ENCODE measurements around the gene CAP1. TPM values are rescaled to one million over a fixed set of nuclear protein-coding genes. Genes with fewer than 3 reads are reported as not detected.

CAP1 gene
- total and polyA plus RNA-seq, 8 donors, result 150 to 501 (median 167) TPM

DNA sequence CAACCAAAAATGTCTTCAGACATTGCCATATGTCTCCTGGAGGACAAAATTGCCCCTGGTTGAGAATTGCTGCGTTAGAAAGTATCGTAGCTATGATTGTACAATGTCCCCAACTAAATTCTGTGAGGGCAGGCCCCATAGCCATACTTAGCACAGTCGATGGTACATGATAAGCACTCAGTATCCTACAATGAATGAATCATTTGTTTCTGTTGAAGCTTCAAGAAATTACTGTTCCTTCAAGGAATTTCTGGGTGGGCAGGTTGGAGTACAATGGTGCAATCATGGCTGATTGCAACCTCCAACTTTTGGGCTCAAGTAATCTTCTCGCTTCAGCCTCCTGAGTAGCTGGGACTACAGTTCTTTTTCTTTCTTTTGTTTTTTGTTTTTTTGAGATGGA lies 4.7 kb downstream of the CAP1 start:
- intact Hi-C loops (cut with DNase I), result no loop called here
- peaks cover 0 to 32% of the 10 kb centered on the region in 2 donors for H3K36me3 ChIP-seq
- TF ChIP-seq, protein P1, sequence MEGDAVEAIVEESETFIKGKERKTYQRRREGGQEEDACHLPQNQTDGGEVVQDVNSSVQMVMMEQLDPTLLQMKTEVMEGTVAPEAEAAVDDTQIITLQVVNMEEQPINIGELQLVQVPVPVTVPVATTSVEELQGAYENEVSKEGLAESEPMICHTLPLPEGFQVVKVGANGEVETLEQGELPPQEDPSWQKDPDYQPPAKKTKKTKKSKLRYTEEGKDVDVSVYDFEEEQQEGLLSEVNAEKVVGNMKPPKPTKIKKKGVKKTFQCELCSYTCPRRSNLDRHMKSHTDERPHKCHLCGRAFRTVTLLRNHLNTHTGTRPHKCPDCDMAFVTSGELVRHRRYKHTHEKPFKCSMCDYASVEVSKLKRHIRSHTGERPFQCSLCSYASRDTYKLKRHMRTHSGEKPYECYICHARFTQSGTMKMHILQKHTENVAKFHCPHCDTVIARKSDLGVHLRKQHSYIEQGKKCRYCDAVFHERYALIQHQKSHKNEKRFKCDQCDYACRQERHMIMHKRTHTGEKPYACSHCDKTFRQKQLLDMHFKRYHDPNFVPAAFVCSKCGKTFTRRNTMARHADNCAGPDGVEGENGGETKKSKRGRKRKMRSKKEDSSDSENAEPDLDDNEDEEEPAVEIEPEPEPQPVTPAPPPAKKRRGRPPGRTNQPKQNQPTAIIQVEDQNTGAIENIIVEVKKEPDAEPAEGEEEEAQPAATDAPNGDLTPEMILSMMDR (IDR thresholded peaks at IDR 0.05), result no peak
- no peaks in the 10 kb centered on the region for H3K9me3 ChIP-seq
- H3K27ac ChIP-seq, result peak overlapping the region in 1 of 2 donors; percentile 53
- H3K4me3 ChIP-seq, result peak overlapping the region in 1 of 2 donors; percentile 4
- H3K4me1 ChIP-seq, result peaks cover 48 to 90% of the 10 kb centered on the region in 2 donors
- no peaks in the 10 kb centered on the region for H3K27me3 ChIP-seq
- DNase-seq (no peak), ATAC-seq (no peak)

DNA sequence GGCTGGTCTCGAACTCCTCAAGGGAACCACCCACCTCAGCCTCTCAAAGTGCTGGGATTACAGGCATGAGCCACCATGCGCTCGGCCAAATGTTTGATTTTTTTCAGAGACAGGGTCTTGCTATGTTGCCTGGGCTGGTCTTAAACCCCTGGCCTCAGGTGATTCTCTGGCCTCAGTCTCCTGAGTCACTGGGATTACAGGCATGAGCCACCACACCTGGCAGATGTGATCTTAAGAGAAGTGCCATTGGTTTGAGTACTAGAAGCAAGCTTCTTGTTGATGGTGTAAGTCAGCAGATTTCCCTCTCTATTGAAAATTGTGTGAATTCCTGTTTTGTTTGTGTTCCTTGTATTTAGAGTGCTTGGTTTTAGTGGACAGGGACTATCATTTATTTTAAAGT lies 5.2 kb downstream of the CAP1 start:
- Histone ChIP-seq H3K4me3 (peak overlapping the region in 1 of 2 donors; percentile 4), H3K36me3 (peaks cover 0 to 38% of the 10 kb centered on the region in 2 donors), H3K4me1 (peaks cover 48 to 96% of the 10 kb centered on the region in 2 donors), H3K27me3 (no peaks in the 10 kb centered on the region), H3K9me3 (no peaks in the 10 kb centered on the region), H3K27ac (peak overlapping the region in 1 of 2 donors; percentile 53)
- TF ChIP-seq, protein P1 (IDR thresholded peaks at IDR 0.05), result no peak
- DNase-seq (no peak), ATAC-seq (no peak)
- intact Hi-C loops (cut with DNase I), result no loop called here

DNA sequence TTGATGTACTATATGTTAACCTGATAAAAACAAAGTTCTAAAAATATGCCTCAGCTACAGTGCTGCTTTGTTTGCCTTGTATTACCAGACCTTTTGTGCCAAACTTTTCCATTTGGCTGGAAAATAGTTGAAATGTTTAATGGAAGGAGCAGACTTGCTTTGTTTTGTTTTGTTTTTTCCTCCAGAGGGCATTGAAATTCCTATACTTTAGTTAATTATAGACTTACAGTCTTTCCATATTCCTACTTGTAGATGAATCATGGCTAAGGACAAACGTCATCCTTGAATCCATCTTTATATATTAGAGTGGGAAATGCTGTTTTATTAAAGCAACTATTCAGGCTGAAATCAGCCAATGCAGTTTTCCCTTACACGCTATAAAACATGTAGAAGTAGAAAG lies 6.7 kb downstream of the CAP1 start:
- intact Hi-C loops (cut with DNase I), result no loop called here
- Histone ChIP-seq H3K27me3 (no peaks in the 10 kb centered on the region), H3K9me3 (no peaks in the 10 kb centered on the region), H3K36me3 (peaks cover 0 to 45% of the 10 kb centered on the region in 2 donors), H3K4me3 (no peak overlapping the region), H3K4me1 (peaks cover 38 to 100% of the 10 kb centered on the region in 2 donors), H3K27ac (no peak overlapping the region)
- no peak for DNase-seq
- ATAC-seq, result no peak
- TF ChIP-seq, protein P1 (IDR thresholded peaks at IDR 0.05), result no peak

DNA sequence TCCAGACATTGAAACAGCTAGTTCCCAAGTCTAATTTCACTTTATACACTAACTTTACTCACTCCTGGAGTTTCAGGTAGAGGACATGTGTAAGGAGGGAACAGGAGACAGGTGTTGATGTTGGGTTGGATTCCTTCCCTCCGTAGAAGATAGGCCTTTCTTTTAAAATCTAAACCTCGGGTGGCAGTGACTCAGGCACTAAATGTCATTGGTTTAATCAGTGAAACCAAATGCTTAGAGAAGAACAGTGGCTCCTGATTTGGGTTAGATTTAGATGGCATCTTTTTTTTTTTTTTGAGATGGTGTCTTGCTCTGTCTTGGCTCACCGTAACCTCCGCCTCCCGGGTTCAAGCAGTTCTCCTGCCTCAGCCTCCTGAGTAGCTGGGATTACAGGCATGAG lies 7.2 kb downstream of the CAP1 start:
- ATAC-seq (no peak), DNase-seq (no peak)
- no peak overlapping the region for H3K27ac ChIP-seq
- H3K9me3 ChIP-seq, result no peaks in the 10 kb centered on the region
- peaks cover 34 to 100% of the 10 kb centered on the region in 2 donors for H3K4me1 ChIP-seq
- H3K4me3 ChIP-seq, result no peak overlapping the region
- no peaks in the 10 kb centered on the region for H3K27me3 ChIP-seq
- peaks cover 0 to 45% of the 10 kb centered on the region in 2 donors for H3K36me3 ChIP-seq
- TF ChIP-seq, protein P1 (IDR thresholded peaks at IDR 0.05), result no peak
- intact Hi-C loops (cut with DNase I), result no loop called here

DNA sequence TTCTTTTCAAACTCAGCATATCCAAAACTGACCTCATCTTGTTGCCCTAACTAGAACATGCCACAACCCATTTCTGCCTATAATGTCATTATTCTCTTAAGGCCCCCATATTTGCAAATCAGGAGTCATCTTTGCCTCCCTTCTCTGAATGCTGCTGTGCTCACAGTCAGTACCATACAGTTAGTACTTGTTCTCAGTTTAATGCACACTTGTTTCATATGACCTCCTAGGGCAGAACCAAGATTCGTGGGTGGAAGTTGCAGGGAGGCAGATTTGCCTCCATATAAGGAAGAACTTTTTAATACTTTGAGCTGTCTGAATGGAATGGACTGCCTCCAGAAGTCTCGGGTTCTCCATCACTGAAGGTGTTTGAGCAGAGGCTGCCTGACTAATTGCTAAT lies 9.2 kb downstream of the CAP1 start:
- TF ChIP-seq, protein P1 (IDR thresholded peaks at IDR 0.05), result no peak
- H3K4me3 ChIP-seq, result no peak overlapping the region
- peak overlapping the region; percentile 36 to 50 for H3K27ac ChIP-seq
- H3K9me3 ChIP-seq, result no peaks in the 10 kb centered on the region
- ATAC-seq, result peak; percentile 34
- H3K4me1 ChIP-seq, result peaks cover 20 to 97% of the 10 kb centered on the region in 2 donors
- DNase-seq, result no peak
- peaks cover 0 to 42% of the 10 kb centered on the region in 2 donors for H3K36me3 ChIP-seq
- no peaks in the 10 kb centered on the region for H3K27me3 ChIP-seq
- intact Hi-C loops (cut with DNase I), result no loop called here

All from left lung (tissue), 10 donors.